ENCODE data around the gene DUSP1.

GRCh38 chr5:172820046-172820767, 49.2 kb upstream of the DUSP1 start:
- TF ChIP-seq FOXM1 (IDR thresholded peaks at IDR 0.05; ENCODE audit: borderline replicate concordance, low read depth) = no peak
- no peak for TF ChIP-seq CREB1 (IDR thresholded peaks at IDR 0.05; ENCODE audit: low read depth)
- no peak for TF ChIP-seq TAF1 (IDR thresholded peaks at IDR 0.05; ENCODE audit: low read depth)
- no peak for TF ChIP-seq MAX (IDR thresholded peaks at IDR 0.05)
- TF ChIP-seq EGR1 (IDR thresholded peaks at IDR 0.05) = peak; percentile 98

All from Ishikawa (cell line).